ENCODE measurements around the gene WNT9B. TPM values are rescaled to one million over a fixed set of nuclear protein-coding genes. Genes with fewer than 3 reads are reported as not detected.
"Not testable (repeated sequence)": the region's sequence is repeated elsewhere in the genome, so short reads cannot be mapped to it uniquely, and the experiment has no call there.

WNT9B gene
- total RNA-seq, 1 experiment from 2014 or later, result not detected

DNA sequence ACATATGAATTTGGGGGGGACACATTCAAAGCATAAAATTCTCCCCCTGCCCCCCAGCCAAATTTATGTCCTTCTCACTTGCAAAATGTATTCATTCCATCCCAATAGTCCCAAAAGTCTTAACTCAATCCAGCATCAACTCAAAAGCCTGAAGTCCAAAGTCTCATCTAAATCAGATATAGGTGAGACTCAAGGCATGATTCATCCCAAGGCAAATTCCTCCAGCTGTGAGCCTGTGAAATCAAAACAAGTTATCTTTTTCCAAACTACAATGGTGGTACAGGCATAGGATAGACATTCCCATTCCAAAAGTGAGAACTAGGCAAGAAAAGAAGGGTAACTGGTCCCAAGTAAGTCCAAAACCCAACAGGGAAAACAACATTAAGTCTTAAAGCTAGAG, 65.7 kb downstream of the WNT9B start:
- Histone ChIP-seq H3F3A (ENCODE audit: low read length, unreplicated experiment) (no peaks in the 10 kb centered on the region), H3K4me2 (ENCODE audit: low read length) (no peak overlapping the region), H4K20me1 (ENCODE audit: low read length) (no peaks in the 10 kb centered on the region), H3K9ac (ENCODE audit: low read length) (no peak overlapping the region), H3K9me3 (ENCODE audit: low read length) (no peaks in the 10 kb centered on the region), H3K4me3 (ENCODE audit: low read length) (no peak overlapping the region), H3K27me3 (ENCODE audit: low read length) (no peaks in the 10 kb centered on the region), H2AFZ (ENCODE audit: low read length) (no peak overlapping the region), H3K79me2 (ENCODE audit: low read length) (no peaks in the 10 kb centered on the region), H3K27ac (ENCODE audit: low read length) (no peak overlapping the region), H3K36me3 (ENCODE audit: low read depth, low read length) (no peaks in the 10 kb centered on the region), H3K4me1 (ENCODE audit: insufficient read depth, low read length) (no peaks in the 10 kb centered on the region), H3K9me2 (replicated peaks; ENCODE audit: low read length) (no peaks in the 10 kb centered on the region)
- intact Hi-C loops (cut with micrococcal nuclease), result no loop called here
- ATAC-seq (no peak), DNase-seq (no peak)
- TF ChIP-seq EZH2 (IDR thresholded peaks at IDR 0.05; ENCODE audit: low read length, unreplicated experiment) (no peak), EZH2phosphoT487 (IDR thresholded peaks at IDR 0.05; ENCODE audit: borderline replicate concordance, low read length) (no peak)
- TF ChIP-seq, protein P1, sequence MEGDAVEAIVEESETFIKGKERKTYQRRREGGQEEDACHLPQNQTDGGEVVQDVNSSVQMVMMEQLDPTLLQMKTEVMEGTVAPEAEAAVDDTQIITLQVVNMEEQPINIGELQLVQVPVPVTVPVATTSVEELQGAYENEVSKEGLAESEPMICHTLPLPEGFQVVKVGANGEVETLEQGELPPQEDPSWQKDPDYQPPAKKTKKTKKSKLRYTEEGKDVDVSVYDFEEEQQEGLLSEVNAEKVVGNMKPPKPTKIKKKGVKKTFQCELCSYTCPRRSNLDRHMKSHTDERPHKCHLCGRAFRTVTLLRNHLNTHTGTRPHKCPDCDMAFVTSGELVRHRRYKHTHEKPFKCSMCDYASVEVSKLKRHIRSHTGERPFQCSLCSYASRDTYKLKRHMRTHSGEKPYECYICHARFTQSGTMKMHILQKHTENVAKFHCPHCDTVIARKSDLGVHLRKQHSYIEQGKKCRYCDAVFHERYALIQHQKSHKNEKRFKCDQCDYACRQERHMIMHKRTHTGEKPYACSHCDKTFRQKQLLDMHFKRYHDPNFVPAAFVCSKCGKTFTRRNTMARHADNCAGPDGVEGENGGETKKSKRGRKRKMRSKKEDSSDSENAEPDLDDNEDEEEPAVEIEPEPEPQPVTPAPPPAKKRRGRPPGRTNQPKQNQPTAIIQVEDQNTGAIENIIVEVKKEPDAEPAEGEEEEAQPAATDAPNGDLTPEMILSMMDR (conservative IDR thresholded peaks at IDR 0.05; ENCODE audit: low read depth, low read length), result no peak
- ChIA-PET POLR2A (ENCODE audit: unreplicated experiment) (no interaction called here), CTCF (no interaction called here)
- BruUV-seq (replicated peaks), result no TSS peak

DNA sequence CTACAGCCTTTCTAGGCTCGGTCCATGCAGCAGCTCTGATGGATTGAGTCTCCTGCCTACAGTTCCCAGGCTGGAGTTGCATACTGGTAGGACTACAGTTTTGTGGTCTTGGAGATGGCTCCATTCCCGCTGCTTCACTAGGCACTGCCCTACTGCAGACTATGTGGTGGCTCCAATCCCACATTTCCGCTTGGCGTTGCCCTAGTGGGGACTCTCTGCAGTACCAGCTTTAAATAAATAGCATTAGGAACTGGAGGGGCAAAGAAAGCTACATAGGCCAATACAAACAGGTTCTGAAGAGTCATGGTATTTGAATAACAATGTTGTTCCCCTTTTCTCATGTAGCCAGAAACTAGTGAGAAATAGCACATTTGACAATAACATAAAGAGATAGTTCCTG, 66.1 kb downstream of the WNT9B start:
- Histone ChIP-seq H3K27me3 (ENCODE audit: low read length) (no peaks in the 10 kb centered on the region), H3K9me2 (replicated peaks; ENCODE audit: low read length) (no peaks in the 10 kb centered on the region), H3K9me3 (ENCODE audit: low read length) (no peaks in the 10 kb centered on the region), H3K79me2 (ENCODE audit: low read length) (no peaks in the 10 kb centered on the region), H3K9ac (ENCODE audit: low read length) (no peak overlapping the region), H3K4me2 (ENCODE audit: low read length) (no peak overlapping the region), H3K27ac (ENCODE audit: low read length) (no peak overlapping the region), H3K36me3 (ENCODE audit: low read depth, low read length) (no peaks in the 10 kb centered on the region), H3K4me1 (ENCODE audit: insufficient read depth, low read length) (no peaks in the 10 kb centered on the region), H3K4me3 (ENCODE audit: low read length) (no peak overlapping the region), H3F3A (ENCODE audit: low read length, unreplicated experiment) (no peaks in the 10 kb centered on the region), H2AFZ (ENCODE audit: low read length) (no peak overlapping the region), H4K20me1 (ENCODE audit: low read length) (no peaks in the 10 kb centered on the region)
- ATAC-seq, result no peak
- ChIA-PET POLR2A (ENCODE audit: unreplicated experiment) (no interaction called here), CTCF (no interaction called here)
- DNase-seq, result no peak
- intact Hi-C loops (cut with micrococcal nuclease), result no loop called here
- BruUV-seq (replicated peaks), result no TSS peak
- no peak for TF ChIP-seq EZH2phosphoT487 (IDR thresholded peaks at IDR 0.05; ENCODE audit: borderline replicate concordance, low read length)

DNA sequence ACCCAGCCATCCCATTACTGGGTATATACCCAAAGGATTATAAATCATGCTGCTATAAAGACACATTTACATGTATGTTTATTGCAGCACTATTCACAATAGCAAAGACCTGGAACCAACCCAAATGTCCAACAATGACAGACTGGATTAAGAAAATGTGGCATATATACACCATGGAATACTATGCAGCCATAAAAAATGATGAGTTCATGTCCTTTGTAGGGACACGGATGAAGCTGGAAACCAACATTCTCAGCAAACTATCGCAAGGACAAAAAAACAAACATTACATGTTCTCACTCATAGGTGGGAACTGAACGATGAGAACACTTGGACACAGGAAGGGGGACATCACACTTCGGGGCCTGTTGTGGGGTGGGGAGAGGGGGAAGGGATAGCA, 70.6 kb downstream of the WNT9B start:
- CTCF ChIA-PET; H3K9me3 ChIP-seq (ENCODE audit: low read length); H3K4me2 ChIP-seq (ENCODE audit: low read length); intact Hi-C loops (cut with micrococcal nuclease); DNase-seq; H3K4me3 ChIP-seq (ENCODE audit: low read length); H3F3A ChIP-seq (ENCODE audit: low read length, unreplicated experiment); H3K4me1 ChIP-seq (ENCODE audit: insufficient read depth, low read length); ATAC-seq; POLR2A ChIA-PET (ENCODE audit: unreplicated experiment); H3K36me3 ChIP-seq (ENCODE audit: low read depth, low read length); H3K9me2 ChIP-seq (replicated peaks; ENCODE audit: low read length); H3K27me3 ChIP-seq (ENCODE audit: low read length); H2AFZ ChIP-seq (ENCODE audit: low read length); BruUV-seq (replicated peaks); H3K27ac ChIP-seq (ENCODE audit: low read length); H3K9ac ChIP-seq (ENCODE audit: low read length): not testable (repeated sequence)
- peaks cover 30% of the 10 kb centered on the region for H4K20me1 ChIP-seq (ENCODE audit: low read length)
- H3K79me2 ChIP-seq (ENCODE audit: low read length), result peaks cover 41% of the 10 kb centered on the region

DNA sequence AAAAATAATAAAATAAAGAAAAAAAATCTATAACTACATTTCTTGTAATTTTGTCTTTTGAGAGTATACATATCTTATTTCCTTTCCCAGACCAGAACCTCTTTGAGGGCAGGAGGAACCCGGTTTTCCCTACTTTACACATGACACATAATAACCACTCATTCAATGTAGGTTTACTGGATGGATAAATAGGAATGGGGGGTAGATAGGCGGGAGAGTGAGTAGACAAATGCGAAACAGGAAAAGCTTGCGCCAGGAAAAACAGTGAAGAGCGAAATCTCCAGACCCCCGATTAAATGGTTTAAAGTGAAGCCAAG, 71.1 kb downstream of the WNT9B start:
- Histone ChIP-seq H3K4me1 (ENCODE audit: insufficient read depth, low read length) (peaks cover 9% of the 10 kb centered on the region; the same call in 1 of the 2 replicates), H2AFZ (ENCODE audit: low read length) (peak overlapping the region; percentile 95), H3K36me3 (ENCODE audit: low read depth, low read length) (peaks cover 6% of the 10 kb centered on the region; the same call in 1 of the 2 replicates), H3K9ac (ENCODE audit: low read length) (peak overlapping the region; percentile 96), H3K79me2 (ENCODE audit: low read length) (peaks cover 46% of the 10 kb centered on the region), H3K4me3 (ENCODE audit: low read length) (peak overlapping the region; percentile 98), H4K20me1 (ENCODE audit: low read length) (peaks cover 35% of the 10 kb centered on the region), H3K4me2 (ENCODE audit: low read length) (peak overlapping the region; percentile 79), H3K27me3 (ENCODE audit: low read length) (no peaks in the 10 kb centered on the region), H3K9me2 (replicated peaks; ENCODE audit: low read length) (no peaks in the 10 kb centered on the region), H3K9me3 (ENCODE audit: low read length) (no peaks in the 10 kb centered on the region), H3F3A (ENCODE audit: low read length, unreplicated experiment) (no peaks in the 10 kb centered on the region), H3K27ac (ENCODE audit: low read length) (peak overlapping the region; percentile 75)
- POLR2A ChIA-PET (ENCODE audit: unreplicated experiment), result no interaction called here
- CTCF ChIA-PET, result no interaction called here
- TSS peak; percentile 76 for BruUV-seq (replicated peaks)
- intact Hi-C loops (cut with micrococcal nuclease), result no loop called here
- DNase-seq, result no peak
- TF ChIP-seq, protein P1 (conservative IDR thresholded peaks at IDR 0.05; ENCODE audit: low read depth, low read length), result no peak
- TF ChIP-seq EZH2phosphoT487 (IDR thresholded peaks at IDR 0.05; ENCODE audit: borderline replicate concordance, low read length) (no peak), EZH2 (IDR thresholded peaks at IDR 0.05; ENCODE audit: low read length, unreplicated experiment) (no peak)
- peak; percentile 29 for ATAC-seq
